IMR-90 (cell line): ENCODE results near the gene SMARCA4. TPM values are rescaled to one million over a fixed set of nuclear protein-coding genes. Genes with fewer than 3 reads are reported as not detected.
"Not testable (repeated sequence)": the region's sequence is repeated elsewhere in the genome, so short reads cannot be mapped to it uniquely, and the experiment has no call there.

Source experiments
- ATAC-seq: fragments of 200-7000 bp; cut with Tn5 transposase; 2 replicates; pipeline ENCODE4 v1.9.1; 2020; ENCODE audit warnings: low read depth, mild to moderate bottlenecking, moderate library complexity
- BruUV-seq: library from RNA; stranded (reverse); fragments of 400-500 nt; replicated peaks from 2 replicates; lab custom pipeline; 2021; lab: Mats Ljungman, UMichigan
- CTCF ChIA-PET: fragments of 300-600 bp; formaldehyde crosslinking; extraction: SDS; loops from one replicate; lab custom pipeline; 2021; ENCODE audit warnings: antibody characterized with exemption; lab: Yijun Ruan, JAX
- POLR2A ChIA-PET: fragments of 300-600 bp; sonication (Branson Sonifier 250); formaldehyde crosslinking; loops from one replicate; lab custom pipeline; 2022; ENCODE audit warnings: antibody characterized with exemption; ENCODE audit not compliant: unreplicated experiment; lab: Charles Lee
- DNase-seq: peaks from one replicate; pipeline ENCODE4 v3.0.0; 2013
- H2AFZ ChIP-seq: replicated peaks from 2 replicates; pipeline ENCODE3; 2013; ENCODE audit warnings: low read length, mild to moderate bottlenecking; ENCODE audit not compliant: poor library complexity
- H2AK5ac ChIP-seq: 2 replicates; pipeline ENCODE4 v1.6.1; 2013; ENCODE audit warnings: low read depth, low read length, inconsistent platforms
- H2AK9ac ChIP-seq: replicated peaks from 2 replicates; pipeline ENCODE3; 2013; ENCODE audit warnings: mild to moderate bottlenecking, low read depth, low read length, moderate library complexity; ENCODE audit not compliant: poor library complexity
- H2BK120ac ChIP-seq: 2 replicates; pipeline ENCODE4 v1.6.1; 2013; ENCODE audit warnings: low read depth, low read length, inconsistent platforms
- H2BK15ac ChIP-seq: 3 replicates; pipeline ENCODE4 v1.6.1; 2013; ENCODE audit warnings: low read depth, low read length, inconsistent platforms
- H2BK20ac ChIP-seq: 2 replicates; pipeline ENCODE4 v1.6.1; 2013; ENCODE audit warnings: low read depth, mild to moderate bottlenecking, inconsistent platforms, low read length, moderate library complexity
- H2BK5ac ChIP-seq: 2 replicates; pipeline ENCODE4 v1.6.1; 2013; ENCODE audit warnings: mild to moderate bottlenecking, low read depth, low read length, inconsistent platforms; ENCODE audit not compliant: poor library complexity, severe bottlenecking
- H3K14ac ChIP-seq: replicated peaks from 2 replicates; pipeline ENCODE4 v1.6.1; 2013; ENCODE audit warnings: low read depth, low read length, inconsistent platforms
- H3K18ac ChIP-seq: 2 replicates; pipeline ENCODE4 v1.6.1; 2013; ENCODE audit warnings: low read depth, low read length, control low read depth
- H3K23ac ChIP-seq: 2 replicates; pipeline ENCODE4 v1.6.1; 2013; ENCODE audit warnings: low read depth, low read length, inconsistent platforms
- H3K27ac ChIP-seq: 2 replicates; pipeline ENCODE4 v1.5.1; 2013; ENCODE audit warnings: mild to moderate bottlenecking, control low read depth, low read length; ENCODE audit not compliant: insufficient read depth
- H3K27me3 ChIP-seq: 2 replicates; pipeline ENCODE4 v1.6.1; 2013; ENCODE audit warnings: low read length; ENCODE audit not compliant: control insufficient read depth, insufficient read depth
- H3K36me3 ChIP-seq: 2 replicates; pipeline ENCODE4 v1.6.1; 2013; ENCODE audit warnings: low read length, mixed read lengths; ENCODE audit not compliant: control insufficient read depth, insufficient read depth
- H3K4ac ChIP-seq: 2 replicates; pipeline ENCODE4 v1.6.1; 2013; ENCODE audit warnings: low read depth, low read length, inconsistent platforms
- H3K4me1 ChIP-seq: 2 replicates; pipeline ENCODE4 v1.6.1; 2013; ENCODE audit warnings: low read length, mixed read lengths; ENCODE audit not compliant: control insufficient read depth, insufficient read depth
- H3K4me2 ChIP-seq: 2 replicates; pipeline ENCODE4 v1.6.1; 2013; ENCODE audit warnings: low read depth, mild to moderate bottlenecking, control low read depth, low read length, moderate library complexity
- H3K4me3 ChIP-seq: 2 replicates; pipeline ENCODE4 v1.5.1; 2013; ENCODE audit warnings: low read depth, mild to moderate bottlenecking, control low read depth, low read length, moderate library complexity; ENCODE audit not compliant: insufficient read depth
- H3K56ac ChIP-seq: 2 replicates; pipeline ENCODE4 v1.6.1; 2013; ENCODE audit warnings: low read length, inconsistent platforms; ENCODE audit not compliant: insufficient read depth; ENCODE audit errors: extremely low read depth
- H3K79me1 ChIP-seq, 2 experiments: 2 replicates each; pipeline ENCODE4 v1.6.1; 2013; ENCODE audit warnings: low read length in 2 of 2, inconsistent platforms in 1 of 2, low read depth in 1 of 2
- H3K9ac ChIP-seq: 2 replicates; pipeline ENCODE4 v1.6.1; 2013; ENCODE audit warnings: low read depth, low read length, control low read depth
- H3K9me1 ChIP-seq: 2 replicates; pipeline ENCODE4 v1.6.1; 2013; ENCODE audit warnings: low read length, inconsistent platforms; ENCODE audit not compliant: insufficient read depth
- H3K9me3 ChIP-seq: 2 replicates; pipeline ENCODE4 v1.6.1; 2013; ENCODE audit warnings: low read length; ENCODE audit not compliant: control insufficient read depth, insufficient read depth
- H4K20me1 ChIP-seq: 2 replicates; pipeline ENCODE4 v1.6.1; 2013; ENCODE audit warnings: low read length, inconsistent platforms; ENCODE audit not compliant: insufficient read depth
- H4K5ac ChIP-seq: 2 replicates; pipeline ENCODE4 v1.6.1; 2013; ENCODE audit warnings: mild to moderate bottlenecking, low read depth, low read length, control low read depth
- H4K8ac ChIP-seq, 2 experiments: 2 replicates each; pipeline ENCODE4 v1.6.1; 2013; ENCODE audit warnings: low read depth in 2 of 2, low read length in 2 of 2, control low read depth in 1 of 2, inconsistent platforms in 1 of 2
- H4K91ac ChIP-seq: 2 replicates; pipeline ENCODE4 v1.6.1; 2013; ENCODE audit warnings: low read depth, low read length, inconsistent platforms; ENCODE audit not compliant: insufficient read depth
- MXI1 ChIP-seq: IDR thresholded peaks from 2 replicates; pipeline ENCODE4 v1.6.1; 2012; ENCODE audit warnings: low read depth, mild to moderate bottlenecking, low read length, moderate library complexity, borderline replicate concordance
- POLR2A ChIP-seq: IDR thresholded peaks from 2 replicates; pipeline ENCODE4 v1.6.1; 2012; ENCODE audit warnings: mild to moderate bottlenecking, low read depth, low read length
- RCOR1 ChIP-seq: IDR thresholded peaks from 2 replicates; pipeline ENCODE4 v1.6.1; 2012; ENCODE audit warnings: mild to moderate bottlenecking, low read length, improper control_type of control experiment; ENCODE audit not compliant: insufficient replicate concordance
- WGBS, 2 experiments: methylation state at CpG; one replicate each; pipeline versions ENCODE4 v1.1.5 to v1.1.7; 2013; ENCODE audit warnings: missing lambda C conversion rate in 2 of 2; ENCODE audit not compliant: insufficient read length in 1 of 2; ENCODE audit errors: extremely low coverage in 2 of 2; 5-methylcytosine and 5-hydroxymethylcytosine counted together
- dilution Hi-C: fragments of 300-500 bp; cut with HindIII; formaldehyde crosslinking; loops from one replicate; pipeline ENCODE4 v1.14.3; 2018; ENCODE audit warnings: low sequenced_read_pairs; ENCODE audit not compliant: unreplicated experiment
- in situ Hi-C: fragments of 300-500 bp; cut with MboI; formaldehyde crosslinking; loops from 3 replicates; pipeline ENCODE4 v1.14.3; 2019; ENCODE audit warnings: low sequenced_read_pairs, inconsistent platforms, mixed read lengths
- intact Hi-C: fragments of 100-400 bp; cut with micrococcal nuclease; formaldehyde crosslinking; loops from 2 replicates; pipeline ENCODE4 v1.10.0; 2022
- polyA plus RNA-seq, 3 experiments: library from polyadenylated mRNA; depleted of rRNA; stranded (reverse); fragments of >200 nt; gene quantifications; 2 replicates each; pipeline ENCODE4 v1.2.3, GENCODE V29; 2012; ENCODE audit warnings: low replicate concordance in 1 of 3
- total RNA-seq: library from RNA; depleted of rRNA; stranded (reverse); fragments of >200 nt; gene quantifications from 2 replicates; pipeline ENCODE4 v1.2.3, GENCODE V29; 2012
- TF ChIP-seq, protein P1 (sequence below): fragments of 150-350 bp; IDR thresholded peaks from 2 replicates; pipeline ENCODE4 v1.6.1; 2016; ENCODE audit warnings: low read depth, mild to moderate bottlenecking, low read length, moderate library complexity, borderline replicate concordance

Gene SMARCA4
- total and polyA plus RNA-seq, 2 of the 4 experiments (the other 2 are of a cell fraction) = 41.4 to 85.6 TPM

DNA sequence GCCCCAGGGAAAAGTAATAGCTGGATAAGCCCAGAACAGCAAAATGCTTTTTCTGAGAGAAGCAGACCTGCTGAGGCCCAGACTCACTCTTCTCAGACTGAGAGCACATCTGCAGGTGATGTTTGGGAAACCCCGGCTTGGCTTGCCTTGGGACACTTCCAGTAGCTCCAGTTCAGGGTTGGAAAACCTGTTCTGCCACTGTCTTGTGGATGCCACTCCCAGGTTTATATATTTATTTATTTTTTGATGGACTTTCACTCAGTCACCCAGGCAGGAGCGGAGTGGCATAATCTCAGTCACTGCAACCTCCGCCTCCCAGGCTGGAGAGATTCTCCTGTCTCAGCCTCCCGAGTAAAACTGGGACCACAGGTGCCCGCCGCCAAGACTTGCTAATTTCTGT lies 8.0 kb upstream of the SMARCA4 start:
- Histone ChIP-seq H3K4me3 (no peak overlapping the region), H4K20me1 (no peaks in the 10 kb centered on the region), H2AFZ (no peak overlapping the region), H2BK15ac (no peak overlapping the region), H3K4me2 (no peak overlapping the region), H3K36me3 (no peaks in the 10 kb centered on the region), H3K56ac (no peak overlapping the region), H3K27me3 (no peaks in the 10 kb centered on the region), H3K14ac (no peak overlapping the region), H2BK5ac (no peak overlapping the region), H3K9me3 (no peaks in the 10 kb centered on the region), H3K9me1 (no peaks in the 10 kb centered on the region), H2AK5ac (no peak overlapping the region), H3K23ac (no peak overlapping the region), H3K18ac (no peak overlapping the region), H4K5ac (no peak overlapping the region), H3K9ac (no peak overlapping the region), H2AK9ac (no peak overlapping the region), H2BK120ac (no peak overlapping the region), H4K91ac (no peak overlapping the region), H3K4me1 (peaks cover 3% of the 10 kb centered on the region), H3K27ac (no peak overlapping the region), H3K79me1 (no peaks in the 10 kb centered on the region), H2BK20ac (no peak overlapping the region), H4K8ac (no peak overlapping the region), H3K4ac (no peak overlapping the region)
- in situ Hi-C loops (no loop called here), intact Hi-C loops (no loop called here), dilution Hi-C loops (no loop called here)
- DNase-seq (no peak), ATAC-seq (no peak)
- no TSS peak for BruUV-seq
- no peak for TF ChIP-seq POLR2A
- no peak for TF ChIP-seq RCOR1
- no peak for TF ChIP-seq MXI1
- TF ChIP-seq, protein P1, sequence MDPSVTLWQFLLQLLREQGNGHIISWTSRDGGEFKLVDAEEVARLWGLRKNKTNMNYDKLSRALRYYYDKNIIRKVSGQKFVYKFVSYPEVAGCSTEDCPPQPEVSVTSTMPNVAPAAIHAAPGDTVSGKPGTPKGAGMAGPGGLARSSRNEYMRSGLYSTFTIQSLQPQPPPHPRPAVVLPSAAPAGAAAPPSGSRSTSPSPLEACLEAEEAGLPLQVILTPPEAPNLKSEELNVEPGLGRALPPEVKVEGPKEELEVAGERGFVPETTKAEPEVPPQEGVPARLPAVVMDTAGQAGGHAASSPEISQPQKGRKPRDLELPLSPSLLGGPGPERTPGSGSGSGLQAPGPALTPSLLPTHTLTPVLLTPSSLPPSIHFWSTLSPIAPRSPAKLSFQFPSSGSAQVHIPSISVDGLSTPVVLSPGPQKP = no peak
- WGBS, 2 experiments = 100% methylated on average over 1 of the region's 6 CpGs; no CpG with 5 or more reads in 1 of the 2 experiments
- POLR2A ChIA-PET = no interaction called here
- CTCF ChIA-PET = interaction anchor here (0.6 kb wide), 1 partner anchor 95 kb away, joined by 3 read pairs; no protein-coding TSS in a partner anchor

DNA sequence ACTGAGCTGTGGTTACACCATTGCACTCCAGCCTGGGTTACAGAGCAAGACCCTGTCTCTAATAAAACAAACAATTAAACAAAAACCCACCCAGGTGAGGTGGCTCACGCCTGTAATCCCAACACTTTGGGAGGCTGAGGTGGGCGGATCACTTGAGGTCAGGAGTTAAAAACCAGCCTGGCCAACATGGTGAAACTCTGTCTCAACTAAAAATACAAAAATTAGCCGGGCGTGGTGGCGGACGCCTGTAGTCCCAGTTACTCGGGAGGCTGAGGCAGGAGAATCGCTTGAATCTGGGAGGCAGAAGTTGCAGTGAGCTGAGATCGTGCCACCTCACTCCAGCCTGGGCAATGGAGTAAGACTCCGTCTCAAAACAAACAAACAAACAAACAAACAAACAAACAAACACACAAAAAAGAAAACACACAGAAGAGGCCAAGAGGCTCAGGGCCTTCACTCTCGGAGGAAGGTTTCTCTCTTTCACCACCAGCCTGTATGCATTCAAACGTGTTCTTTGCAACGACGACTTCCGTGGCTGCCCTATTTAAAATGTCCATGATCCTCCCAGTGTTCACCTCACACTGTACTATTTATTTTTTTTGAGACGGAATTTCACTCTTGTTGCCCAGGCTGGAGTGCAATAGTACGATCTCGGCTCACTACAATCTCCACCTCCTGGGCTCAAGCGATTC lies 1.4 kb upstream of the SMARCA4 start:
- H2AK9ac ChIP-seq, BruUV-seq, H3K4me2 ChIP-seq, H4K5ac ChIP-seq, H2AFZ ChIP-seq, in situ Hi-C loops, POLR2A ChIA-PET, H2BK120ac ChIP-seq, dilution Hi-C loops, H3K9me3 ChIP-seq, H3K36me3 ChIP-seq, H3K14ac ChIP-seq, H2BK15ac ChIP-seq, H3K4me3 ChIP-seq, ATAC-seq, H3K18ac ChIP-seq, H3K9ac ChIP-seq, DNase-seq, H4K91ac ChIP-seq, CTCF ChIA-PET, H2BK5ac ChIP-seq, H3K56ac ChIP-seq, H3K4me1 ChIP-seq, H3K27ac ChIP-seq, H3K4ac ChIP-seq, intact Hi-C loops, H2BK20ac ChIP-seq, H3K23ac ChIP-seq, H3K27me3 ChIP-seq: not testable (repeated sequence)
- Histone ChIP-seq H2AK5ac (0 out of 2 replicates have a peak overlapping the region, but pooled peaks have one; percentile 51), H3K79me1 (peaks cover 4 to 44% of the 10 kb centered on the region in 2 experiments; a peak in 3 of 4 replicates), H4K20me1 (peaks cover 24% of the 10 kb centered on the region), H3K9me1 (peaks cover 13% of the 10 kb centered on the region; the same call in 1 of the 2 replicates), H4K8ac (peak overlapping the region; percentile 11 to 91; a peak in 1 of 4 replicates)
- WGBS, 2 experiments = 94% methylated on average over 12 of the region's 19 CpGs; no CpG with 5 or more reads in 1 of the 2 experiments
